ENCODE results near the gene FAM131B. TPM values are rescaled to one million over a fixed set of nuclear protein-coding genes. Genes with fewer than 3 reads are reported as not detected.

FAM131B gene
- total and polyA plus RNA-seq, 2 of the 8 experiments (the other 6 are each of a cell fraction or from before 2014, with no cell fraction given), result 23.1 to 38.2 TPM

- H3K9me3 ChIP-seq (ENCODE audit: insufficient read depth in 2 of 2, low read depth in 1 of 2, low read length in 1 of 2), result no peaks in the 10 kb centered on the region
- no peak overlapping the region for H2BK20ac ChIP-seq (ENCODE audit: low read length)
- no peak overlapping the region for H4K5ac ChIP-seq (ENCODE audit: insufficient read length, low read depth, low read length)
- H2BK5ac ChIP-seq (ENCODE audit: low read depth, low read length), result no peak overlapping the region
- no peak overlapping the region for H3K56ac ChIP-seq (replicated peaks; ENCODE audit: insufficient read length, low read depth, low read length)
- POLR2A ChIA-PET (ENCODE audit: partially characterized antibody), result interaction anchor here (2.3 kb wide), 1 partner anchor 10 kb away, joined by 7 read pairs; no protein-coding TSS in a partner anchor
- H4K20me1 ChIP-seq (replicated peaks in 1 of 2; ENCODE audit: control insufficient read depth in 1 of 2, insufficient read depth in 2 of 2, low read length in 2 of 2), result no peaks in the 10 kb centered on the region
- no peak overlapping the region for H4K8ac ChIP-seq (ENCODE audit: extremely low read depth, insufficient read depth, low read length)
- no peak overlapping the region for H3K4ac ChIP-seq (replicated peaks; ENCODE audit: insufficient read length, low read depth, low read length)
- DNase-seq (ENCODE audit: low read depth in 1 of 2, low spot score in 2 of 2) (no peak), FAIRE-seq (no peak)
- no peak overlapping the region for H2BK120ac ChIP-seq (replicated peaks; ENCODE audit: low read depth, low read length)
- H3K27ac ChIP-seq (ENCODE audit: low read depth, low read length), result no peak overlapping the region
- no peaks in the 10 kb centered on the region for H3K79me2 ChIP-seq (ENCODE audit: control insufficient read depth in 1 of 2, insufficient read depth in 2 of 2, low read length in 2 of 2)
- H3K23ac ChIP-seq (ENCODE audit: insufficient read length), result no peak overlapping the region
- H3K18ac ChIP-seq (ENCODE audit: extremely low read depth, low read length), result no peak overlapping the region
- no peaks in the 10 kb centered on the region for H3K79me1 ChIP-seq (ENCODE audit: low read depth, low read length)
- H3K4me3 ChIP-seq (ENCODE audit: extremely low read depth in 1 of 4, insufficient read depth in 2 of 4, low read depth in 3 of 4, low read length in 4 of 4), result no peak overlapping the region
- H3K27me3 ChIP-seq (replicated peaks in 1 of 4; ENCODE audit: control insufficient read depth in 3 of 4, extremely low read depth in 1 of 4, insufficient read depth in 3 of 4, low read length in 3 of 4), result no peaks in the 10 kb centered on the region; a peak in 1 of 7 replicates
- H3K23me2 ChIP-seq (ENCODE audit: low read depth, low read length), result no peaks in the 10 kb centered on the region
- no peak overlapping the region for H3K9ac ChIP-seq (replicated peaks in 1 of 4; ENCODE audit: extremely low read depth in 1 of 4, low read depth in 3 of 4, low read length in 3 of 4)
- no peak overlapping the region for H2AFZ ChIP-seq (ENCODE audit: low read length)
- no peak overlapping the region for H3K14ac ChIP-seq (ENCODE audit: insufficient read length)
- no peak overlapping the region for H4K91ac ChIP-seq (replicated peaks; ENCODE audit: insufficient read length, low read length)
- WGBS, 2 experiments (ENCODE audit: extremely low coverage in 1 of 2, insufficient coverage in 1 of 2, insufficient read length in 1 of 2, insufficient replicate concordance in 2 of 2, low coverage in 1 of 2, low lambda C conversion rate in 2 of 2, missing lambda C conversion rate in 1 of 2), result 86% methylated on average over 5 of the region's 5 CpGs; no CpG with 5 or more reads in 1 of the 2 experiments
- H3K36me3 ChIP-seq (ENCODE audit: control insufficient read depth in 2 of 4, insufficient read depth in 4 of 4, low read length in 3 of 4), result no peaks in the 10 kb centered on the region
- CTCF ChIA-PET (ENCODE audit: partially characterized antibody), result interaction anchor here (0.6 to 3.3 kb wide), 7 partner anchors 10 to 98 kb away, joined by 3 to 11 read pairs (median 4); no protein-coding TSS in a partner anchor
- no peak overlapping the region for H2BK15ac ChIP-seq (ENCODE audit: low read length)
- H2BK12ac ChIP-seq (ENCODE audit: low read depth, low read length), result no peak overlapping the region
- no peak overlapping the region for H2AK5ac ChIP-seq (ENCODE audit: low read depth, low read length)
- no peak overlapping the region for H3K4me2 ChIP-seq (ENCODE audit: insufficient read depth in 1 of 2, low read depth in 2 of 2, low read length in 2 of 2)
- peaks cover 0 to 5% (median under 1%) of the 10 kb centered on the region in 4 experiments; a peak in 2 of 7 replicates for H3K4me1 ChIP-seq (replicated peaks in 1 of 4; ENCODE audit: control insufficient read depth in 3 of 4, insufficient read depth in 4 of 4, low read length in 3 of 4)
- no peak for TF ChIP-seq GTF2F1 (IDR thresholded peaks at IDR 0.05; ENCODE audit: borderline replicate concordance, low read depth, low read length)
- no peak for TF ChIP-seq EGR1 (IDR thresholded peaks at IDR 0.05; ENCODE audit: borderline replicate concordance, low read depth, low read length)
- no peak for TF ChIP-seq SUZ12 (IDR thresholded peaks at IDR 0.05; ENCODE audit: low read length)
- no peak for TF ChIP-seq FOSL1 (IDR thresholded peaks at IDR 0.05; ENCODE audit: insufficient read depth, low read depth, low read length)
- no peak for TF ChIP-seq SP1 (IDR thresholded peaks at IDR 0.05; ENCODE audit: low read depth, low read length)
- no peak for TF ChIP-seq KDM4A (IDR thresholded peaks at IDR 0.05; ENCODE audit: low read depth, low read length, severe bottlenecking)
- no peak for TF ChIP-seq ATF2 (IDR thresholded peaks at IDR 0.05; ENCODE audit: low read length)
- TF ChIP-seq ASH2L (IDR thresholded peaks at IDR 0.05; ENCODE audit: low read length), result no peak
- TF ChIP-seq NANOG (IDR thresholded peaks at IDR 0.05; ENCODE audit: insufficient read depth, low read depth, low read length, poor library complexity, severe bottlenecking), result no peak
- no peak for TF ChIP-seq TCF12 (IDR thresholded peaks at IDR 0.05; ENCODE audit: low read depth, low read length)
- no peak for TF ChIP-seq TAF1 (IDR thresholded peaks at IDR 0.05; ENCODE audit: low read depth, low read length)
- TF ChIP-seq MAFK (IDR thresholded peaks at IDR 0.05; ENCODE audit: low read depth, low read length), result no peak
- TF ChIP-seq BRCA1 (IDR thresholded peaks at IDR 0.05; ENCODE audit: low read depth, low read length), result no peak
Observed at GRCh38 chr7:143318661-143319060, 43.9 kb downstream of the FAM131B start.
